Vagina (tissue), 2 donors: ENCODE results near the gene RIIAD1.

Experiments used
- POLR2A ChIP-seq, 2 donors: fragments of 450-650 bp; IDR thresholded peaks; one replicate each; pipeline ENCODE4 v1.6.1; 2017; ENCODE audit warnings: antibody characterized with exemption in 2 of 2, mild to moderate bottlenecking in 2 of 2, moderate library complexity in 2 of 2
- POLR2AphosphoS5 ChIP-seq, 2 donors: sonication (generic); formaldehyde crosslinking; IDR thresholded peaks; one replicate each; pipeline ENCODE4 v1.9.0; 2017; ENCODE audit warnings: antibody characterized with exemption in 2 of 2, mild to moderate bottlenecking in 2 of 2, low read depth in 1 of 2; ENCODE audit not compliant: insufficient read depth in 1 of 2
- TF ChIP-seq, protein P1 (sequence below), 3 experiments: fragments of 450-650 bp in 2 of 3; fragments of 200-600 bp in 1 of 3; sonication (generic) in 1 of 3; IDR thresholded peaks; one replicate each; pipeline ENCODE4 v1.5.1; 2017 to 2019; ENCODE audit warnings: antibody characterized with exemption in 3 of 3, mild to moderate bottlenecking in 2 of 3, moderate library complexity in 2 of 3

GRCh38 chr1:151718666-151719065, 2.7 kb upstream of the RIIAD1 start:
- TF ChIP-seq POLR2A (IDR thresholded peaks at IDR 0.05) (no peak), POLR2AphosphoS5 (IDR thresholded peaks at IDR 0.05; ENCODE audit: insufficient read depth in 1 of 2, low read depth in 1 of 2) (no peak)
- TF ChIP-seq, protein P1, sequence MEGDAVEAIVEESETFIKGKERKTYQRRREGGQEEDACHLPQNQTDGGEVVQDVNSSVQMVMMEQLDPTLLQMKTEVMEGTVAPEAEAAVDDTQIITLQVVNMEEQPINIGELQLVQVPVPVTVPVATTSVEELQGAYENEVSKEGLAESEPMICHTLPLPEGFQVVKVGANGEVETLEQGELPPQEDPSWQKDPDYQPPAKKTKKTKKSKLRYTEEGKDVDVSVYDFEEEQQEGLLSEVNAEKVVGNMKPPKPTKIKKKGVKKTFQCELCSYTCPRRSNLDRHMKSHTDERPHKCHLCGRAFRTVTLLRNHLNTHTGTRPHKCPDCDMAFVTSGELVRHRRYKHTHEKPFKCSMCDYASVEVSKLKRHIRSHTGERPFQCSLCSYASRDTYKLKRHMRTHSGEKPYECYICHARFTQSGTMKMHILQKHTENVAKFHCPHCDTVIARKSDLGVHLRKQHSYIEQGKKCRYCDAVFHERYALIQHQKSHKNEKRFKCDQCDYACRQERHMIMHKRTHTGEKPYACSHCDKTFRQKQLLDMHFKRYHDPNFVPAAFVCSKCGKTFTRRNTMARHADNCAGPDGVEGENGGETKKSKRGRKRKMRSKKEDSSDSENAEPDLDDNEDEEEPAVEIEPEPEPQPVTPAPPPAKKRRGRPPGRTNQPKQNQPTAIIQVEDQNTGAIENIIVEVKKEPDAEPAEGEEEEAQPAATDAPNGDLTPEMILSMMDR (IDR thresholded peaks at IDR 0.05) = no peak
